Islet precursor cell (in vitro differentiated cells): ENCODE measurements around the gene TKT.
A peak's percentile ranks its signal among the peaks of the same experiment; 100 is the strongest.

ENCODE experiments used
- DNase-seq: peaks from one replicate; pipeline ENCODE4 v3.0.0-alpha.2; 2018

Gene TKT

GRCh38 chr3:53238886-53239285 is 16.9 kb downstream of the TKT start:
- DNase-seq: no peak

- peak; percentile 81 for DNase-seq
Observed at GRCh38 chr3:53238051-53238850, 17.6 kb downstream of the TKT start.

GRCh38 chr3:53236112-53236841 is 19.5 kb downstream of the TKT start:
- peak; percentile 93 for DNase-seq

- DNase-seq: no peak
Observed at GRCh38 chr3:53235545-53235944, 20.3 kb downstream of the TKT start.

- DNase-seq: no peak
Observed at GRCh38 chr3:53234841-53235232, 21.0 kb downstream of the TKT start.

GRCh38 chr3:53234130-53234840 is 21.5 kb downstream of the TKT start:
- no peak for DNase-seq

GRCh38 chr3:53232641-53233377 is 23.0 kb downstream of the TKT start:
- no peak for DNase-seq

- peak; percentile 35 for DNase-seq
Observed at GRCh38 chr3:53231532-53232511, 24.0 kb downstream of the TKT start.

- peak; percentile 41 for DNase-seq
Observed at GRCh38 chr3:53230789-53231188, 25.0 kb downstream of the TKT start.

- peak; percentile 60 for DNase-seq
Observed at GRCh38 chr3:53230041-53230621, 25.7 kb downstream of the TKT start.

- DNase-seq: peak; percentile 32
Observed at GRCh38 chr3:53229606-53230005, 26.2 kb downstream of the TKT start.

- DNase-seq: peak; percentile 33
Observed at GRCh38 chr3:53229171-53229570, 26.7 kb downstream of the TKT start.

- peak; percentile 39 for DNase-seq
Observed at GRCh38 chr3:53227993-53228885, 27.6 kb downstream of the TKT start.

- no peak for DNase-seq
Observed at GRCh38 chr3:53226841-53227407, 28.9 kb downstream of the TKT start.

- DNase-seq: peak; percentile 32
Observed at GRCh38 chr3:53226142-53226840, 29.5 kb downstream of the TKT start.

GRCh38 chr3:53225651-53226050 is 30.2 kb downstream of the TKT start:
- peak; percentile 35 for DNase-seq

- no peak for DNase-seq
Observed at GRCh38 chr3:53225181-53225580, 30.6 kb downstream of the TKT start.

GRCh38 chr3:53224536-53224935 is 31.3 kb downstream of the TKT start:
- DNase-seq: peak; percentile 45

GRCh38 chr3:53224026-53224425 is 31.8 kb downstream of the TKT start:
- DNase-seq: peak; percentile 53
